Ectodermal cell (in vitro differentiated cells): ENCODE data around the gene PLCB3.
A peak's percentile ranks its signal among the peaks of the same experiment; 100 is the strongest.
"Not testable (repeated sequence)": the region's sequence is repeated elsewhere in the genome, so short reads cannot be mapped to it uniquely, and the experiment has no call there.

Experiments used
- H3K27ac ChIP-seq: 2 replicates; pipeline ENCODE4 v1.7.0; 2013; ENCODE audit warnings: mild to moderate bottlenecking, low read depth, low read length; ENCODE audit not compliant: insufficient read depth, poor library complexity, severe bottlenecking
- H3K27me3 ChIP-seq: 2 replicates; pipeline ENCODE4 v1.7.0; 2013; ENCODE audit warnings: mild to moderate bottlenecking, low read length; ENCODE audit not compliant: insufficient read depth, control insufficient read depth, poor library complexity, severe bottlenecking
- H3K36me3 ChIP-seq: one replicate; pipeline ENCODE4 v1.7.0; 2013; ENCODE audit warnings: low read length; ENCODE audit not compliant: control insufficient read depth, insufficient read depth
- H3K4me1 ChIP-seq: one replicate; pipeline ENCODE4 v1.7.0; 2013; ENCODE audit warnings: low read length; ENCODE audit not compliant: control insufficient read depth, insufficient read depth
- H3K4me3 ChIP-seq: 2 replicates; pipeline ENCODE4 v1.7.0; 2013; ENCODE audit warnings: low read depth, low read length, control low read depth; ENCODE audit not compliant: insufficient read depth
- H3K9me3 ChIP-seq: 2 replicates; pipeline ENCODE4 v1.7.0; 2013; ENCODE audit warnings: mild to moderate bottlenecking, low read length, moderate library complexity; ENCODE audit not compliant: control insufficient read depth
- WGBS, 2 experiments: methylation state at CpG; one replicate each; pipeline ENCODE4 v1.1.7; 2013; ENCODE audit warnings: missing lambda C conversion rate in 2 of 2; 5-methylcytosine and 5-hydroxymethylcytosine counted together

Gene PLCB3

GRCh38 chr11:64306563-64306875, 55.2 kb downstream of the PLCB3 start:
- no peaks in the 10 kb centered on the region for H3K9me3 ChIP-seq

GRCh38 chr11:64306876-64307622, 55.7 kb downstream of the PLCB3 start:
- no peaks in the 10 kb centered on the region for H3K9me3 ChIP-seq
- 86 to 88% methylated on average over 15 of the region's 15 CpGs for WGBS, 2 experiments
- no peak overlapping the region for H3K27ac ChIP-seq
- H3K36me3 ChIP-seq, result no peaks in the 10 kb centered on the region
- peaks cover 8% of the 10 kb centered on the region for H3K4me1 ChIP-seq
- peaks cover 15% of the 10 kb centered on the region for H3K27me3 ChIP-seq
- H3K4me3 ChIP-seq, result peak overlapping the region; percentile 66

More at GRCh38 chr11:64306563-64306875, 55.2 kb downstream of the PLCB3 start:
- H3K4me1 ChIP-seq, result peaks cover 8% of the 10 kb centered on the region
- WGBS, 2 experiments, result 28 to 32% methylated on average over 9 of the region's 9 CpGs
- no peak overlapping the region for H3K27ac ChIP-seq
- H3K36me3 ChIP-seq, result no peaks in the 10 kb centered on the region
- peak overlapping the region; percentile 66 for H3K4me3 ChIP-seq
- peaks cover 20% of the 10 kb centered on the region for H3K27me3 ChIP-seq

GRCh38 chr11:64307795-64308194, 56.5 kb downstream of the PLCB3 start:
- 91 to 97% methylated on average over 5 of the region's 5 CpGs for WGBS, 2 experiments
- H3K27me3 ChIP-seq, result peaks cover 12% of the 10 kb centered on the region
- H3K27ac ChIP-seq, H3K4me1 ChIP-seq, H3K4me3 ChIP-seq, H3K36me3 ChIP-seq, H3K9me3 ChIP-seq: not testable (repeated sequence)

DNA sequence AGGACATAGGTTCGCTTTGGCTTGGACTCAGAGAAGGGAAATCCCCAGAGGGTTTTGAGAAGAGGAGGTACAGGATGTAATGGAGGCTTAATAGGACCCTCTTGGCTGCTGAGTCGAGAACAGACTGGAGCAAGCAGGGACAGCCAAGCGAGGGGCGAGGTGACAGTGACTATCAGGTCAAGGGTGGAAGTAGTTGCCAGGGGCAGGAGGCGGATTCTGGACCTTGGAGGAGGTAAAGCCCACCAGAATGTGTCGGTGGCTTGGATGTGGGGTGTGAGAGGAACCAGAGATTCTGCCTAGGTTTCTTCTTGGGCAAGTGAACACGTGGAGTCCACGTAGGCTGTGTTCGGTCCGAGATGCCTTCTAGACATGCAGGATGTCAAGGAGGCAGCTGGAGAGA, 61.6 kb downstream of the PLCB3 start:
- no peak overlapping the region for H3K27ac ChIP-seq
- WGBS, 2 experiments, result 93 to 95% methylated on average over 10 of the region's 10 CpGs
- no peak overlapping the region for H3K4me3 ChIP-seq

DNA sequence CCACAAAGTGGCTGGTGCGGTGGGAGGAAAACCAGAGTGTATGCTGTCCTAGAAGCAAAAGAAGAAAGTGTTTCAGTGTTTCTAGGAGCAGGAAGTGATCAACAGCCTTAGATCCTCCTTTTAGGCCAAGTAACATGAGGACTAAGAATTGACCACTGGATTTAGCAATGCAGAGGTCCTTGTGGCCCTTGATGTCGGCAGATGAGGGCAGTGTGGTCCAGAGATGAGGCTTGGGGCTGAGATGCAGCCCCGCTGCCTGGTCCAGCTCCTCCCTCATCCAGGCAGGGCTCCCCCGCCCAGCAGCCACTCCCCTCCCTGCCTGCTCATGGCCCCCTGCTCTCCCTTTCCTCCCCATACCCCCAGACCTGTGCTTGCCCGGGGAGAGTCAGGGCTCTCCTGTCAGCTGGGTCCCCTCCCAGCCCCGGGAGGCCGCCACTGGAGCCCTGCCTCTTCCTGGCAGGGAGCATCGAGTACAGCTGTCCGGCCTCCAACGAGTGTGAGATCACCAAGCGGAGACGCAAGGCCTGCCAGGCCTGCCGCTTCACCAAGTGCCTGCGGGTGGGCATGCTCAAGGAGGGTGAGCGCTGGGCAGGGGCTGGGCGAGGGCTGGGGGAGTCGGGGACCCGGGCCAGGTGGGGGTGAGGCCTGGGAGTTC, 62.3 kb downstream of the PLCB3 start:
- H3K4me1 ChIP-seq, result peaks cover 3% of the 10 kb centered on the region
- no peak overlapping the region for H3K27ac ChIP-seq
- WGBS, 2 experiments, result 90% methylated on average over 18 of the region's 18 CpGs
- H3K9me3 ChIP-seq, result no peaks in the 10 kb centered on the region
- no peak overlapping the region for H3K4me3 ChIP-seq
- H3K27me3 ChIP-seq, result no peaks in the 10 kb centered on the region
- H3K36me3 ChIP-seq, result peaks cover 2% of the 10 kb centered on the region

More for the DNA sequence above, 61.6 kb downstream of the PLCB3 start:
- Histone ChIP-seq H3K36me3 (peaks cover 2% of the 10 kb centered on the region), H3K27me3 (no peaks in the 10 kb centered on the region), H3K9me3 (no peaks in the 10 kb centered on the region), H3K4me1 (peaks cover 3% of the 10 kb centered on the region)

- Histone ChIP-seq H3K27me3 (no peaks in the 10 kb centered on the region), H3K4me1 (peaks cover 8% of the 10 kb centered on the region), H3K36me3 (peaks cover 2% of the 10 kb centered on the region), H3K27ac (no peak overlapping the region), H3K9me3 (no peaks in the 10 kb centered on the region), H3K4me3 (no peak overlapping the region)
- 94% methylated on average over 19 of the region's 19 CpGs for WGBS, 2 experiments
Measured at GRCh38 chr11:64314146-64314804, 62.9 kb downstream of the PLCB3 start.

DNA sequence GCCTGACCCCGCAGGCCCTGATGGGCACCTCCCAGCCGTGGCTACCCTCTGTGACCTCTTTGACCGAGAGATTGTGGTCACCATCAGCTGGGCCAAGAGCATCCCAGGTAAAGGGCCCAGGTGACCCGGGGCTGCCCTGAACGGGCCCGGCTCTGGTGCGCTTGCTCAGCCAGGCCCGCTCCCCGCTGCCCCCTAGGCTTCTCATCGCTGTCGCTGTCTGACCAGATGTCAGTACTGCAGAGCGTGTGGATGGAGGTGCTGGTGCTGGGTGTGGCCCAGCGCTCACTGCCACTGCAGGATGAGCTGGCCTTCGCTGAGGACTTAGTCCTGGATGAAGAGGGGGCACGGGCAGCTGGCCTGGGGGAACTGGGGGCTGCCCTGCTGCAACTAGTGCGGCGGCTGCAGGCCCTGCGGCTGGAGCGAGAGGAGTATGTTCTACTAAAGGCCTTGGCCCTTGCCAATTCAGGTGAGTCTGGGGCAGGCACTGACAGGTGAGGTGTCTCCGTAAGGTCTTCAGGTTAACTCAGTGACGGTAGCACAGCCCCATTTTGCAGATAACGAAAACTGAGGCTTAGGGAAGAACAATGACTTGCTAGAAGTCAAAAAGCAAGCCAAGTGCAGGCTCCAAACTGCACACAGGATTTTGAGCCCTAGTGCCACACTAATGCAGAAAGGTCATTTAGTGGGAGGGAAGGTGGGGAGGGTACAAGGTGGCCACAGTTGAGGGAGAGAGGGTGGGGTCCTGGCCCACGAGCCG, 63.7 kb downstream of the PLCB3 start:
- 91 to 92% methylated on average over 24 of the region's 24 CpGs for WGBS, 2 experiments

DNA sequence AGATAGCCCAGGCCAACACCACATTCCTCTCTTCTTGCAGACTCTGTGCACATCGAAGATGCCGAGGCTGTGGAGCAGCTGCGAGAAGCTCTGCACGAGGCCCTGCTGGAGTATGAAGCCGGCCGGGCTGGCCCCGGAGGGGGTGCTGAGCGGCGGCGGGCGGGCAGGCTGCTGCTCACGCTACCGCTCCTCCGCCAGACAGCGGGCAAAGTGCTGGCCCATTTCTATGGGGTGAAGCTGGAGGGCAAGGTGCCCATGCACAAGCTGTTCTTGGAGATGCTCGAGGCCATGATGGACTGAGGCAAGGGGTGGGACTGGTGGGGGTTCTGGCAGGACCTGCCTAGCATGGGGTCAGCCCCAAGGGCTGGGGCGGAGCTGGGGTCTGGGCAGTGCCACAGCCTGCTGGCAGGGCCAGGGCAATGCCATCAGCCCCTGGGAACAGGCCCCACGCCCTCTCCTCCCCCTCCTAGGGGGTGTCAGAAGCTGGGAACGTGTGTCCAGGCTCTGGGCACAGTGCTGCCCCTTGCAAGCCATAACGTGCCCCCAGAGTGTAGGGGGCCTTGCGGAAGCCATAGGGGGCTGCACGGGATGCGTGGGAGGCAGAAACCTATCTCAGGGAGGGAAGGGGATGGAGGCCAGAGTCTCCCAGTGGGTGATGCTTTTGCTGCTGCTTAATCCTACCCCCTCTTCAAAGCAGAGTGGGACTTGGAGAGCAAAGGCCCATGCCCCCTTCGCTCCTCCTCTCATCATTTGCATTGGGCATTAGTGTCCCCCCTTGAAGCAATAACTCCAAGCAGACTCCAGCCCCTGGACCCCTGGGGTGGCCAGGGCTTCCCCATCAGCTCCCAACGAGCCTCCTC, 64.6 kb downstream of the PLCB3 start:
- not testable (repeated sequence) for H3K36me3 ChIP-seq, H3K9me3 ChIP-seq, H3K4me1 ChIP-seq, H3K4me3 ChIP-seq, H3K27ac ChIP-seq, H3K27me3 ChIP-seq
- 88 to 90% methylated on average over 25 of the region's 25 CpGs for WGBS, 2 experiments

More for the DNA sequence above, 63.7 kb downstream of the PLCB3 start:
- H3K9me3 ChIP-seq, result no peaks in the 10 kb centered on the region
- H3K4me3 ChIP-seq, result no peak overlapping the region
- no peak overlapping the region for H3K27ac ChIP-seq
- peaks cover 8% of the 10 kb centered on the region for H3K4me1 ChIP-seq
- H3K27me3 ChIP-seq, result no peaks in the 10 kb centered on the region
- peaks cover 2% of the 10 kb centered on the region for H3K36me3 ChIP-seq

- peak overlapping the region; percentile 78 for H3K4me3 ChIP-seq
- WGBS, 2 experiments, result 11 to 12% methylated on average over 32 of the region's 32 CpGs
- peak overlapping the region; percentile 95 for H3K27ac ChIP-seq
- H3K27me3 ChIP-seq, result no peaks in the 10 kb centered on the region
- peaks cover 8% of the 10 kb centered on the region for H3K4me1 ChIP-seq
- H3K36me3 ChIP-seq, result peaks cover 2% of the 10 kb centered on the region
- no peaks in the 10 kb centered on the region for H3K9me3 ChIP-seq
Measured at GRCh38 chr11:64316672-64317324, 65.5 kb downstream of the PLCB3 start.
